Osteocyte (in vitro differentiated cells): ENCODE results near the gene KCTD16. TPM values are rescaled to one million over a fixed set of nuclear protein-coding genes. Genes with fewer than 3 reads are reported as not detected.

Experiments used
- DNase-seq: peaks from one replicate; pipeline ENCODE4 v3.0.0; 2021; ENCODE audit warnings: mixed read lengths; ENCODE audit not compliant: unreplicated experiment; ENCODE audit errors: extremely low spot score
- H3K27ac Mint-ChIP-seq: one replicate; pipeline ENCODE4 v1.8.0; 2021; ENCODE audit warnings: mild to moderate bottlenecking, mixed read lengths; ENCODE audit not compliant: unreplicated experiment
- H3K27me3 Mint-ChIP-seq: one replicate; pipeline ENCODE4 v1.8.0; 2021; ENCODE audit warnings: mixed read lengths; ENCODE audit not compliant: unreplicated experiment
- H3K36me3 Mint-ChIP-seq: one replicate; pipeline ENCODE4 v1.8.0; 2021; ENCODE audit warnings: mixed read lengths; ENCODE audit not compliant: unreplicated experiment
- H3K4me1 Mint-ChIP-seq: one replicate; pipeline ENCODE4 v1.8.0; 2021; ENCODE audit warnings: mixed read lengths; ENCODE audit not compliant: unreplicated experiment
- H3K4me3 Mint-ChIP-seq: one replicate; pipeline ENCODE4 v1.8.0; 2021; ENCODE audit warnings: mild to moderate bottlenecking, moderate library complexity, mixed read lengths; ENCODE audit not compliant: unreplicated experiment
- H3K9me3 Mint-ChIP-seq: one replicate; pipeline ENCODE4 v1.8.0; 2021; ENCODE audit warnings: mixed read lengths; ENCODE audit not compliant: unreplicated experiment
- CTCF ChIP-seq: fragments of 200-600 bp; sonication (generic); IDR thresholded peaks from 2 replicates; pipeline ENCODE4 v1.5.0; 2021; ENCODE audit warnings: antibody characterized with exemption, mild to moderate bottlenecking, moderate library complexity
- total RNA-seq: library from RNA; stranded (reverse); gene quantifications from 2 replicates; pipeline ENCODE4 v1.2.1, GENCODE V29; 2021

KCTD16 gene
- total RNA-seq, 1 donor from 2014 or later = 0.51 TPM

- no peak for DNase-seq
- H3K4me3 Mint-ChIP-seq = no peak overlapping the region
- TF ChIP-seq CTCF = no peak
- peaks cover 3% of the 10 kb centered on the region for H3K9me3 Mint-ChIP-seq
- peaks cover 10% of the 10 kb centered on the region for H3K4me1 Mint-ChIP-seq
- H3K27ac Mint-ChIP-seq = no peak overlapping the region
- H3K36me3 Mint-ChIP-seq = no peaks in the 10 kb centered on the region
- peaks cover 3% of the 10 kb centered on the region for H3K27me3 Mint-ChIP-seq
Observed at GRCh38 chr5:144458216-144458615, 287.5 kb downstream of the KCTD16 start.

GRCh38 chr5:144460600-144460999, 289.9 kb downstream of the KCTD16 start:
- Mint-ChIP-seq H3K4me1 (peaks cover 10% of the 10 kb centered on the region), H3K4me3 (no peak overlapping the region), H3K36me3 (no peaks in the 10 kb centered on the region), H3K9me3 (peaks cover 3% of the 10 kb centered on the region), H3K27ac (no peak overlapping the region), H3K27me3 (no peaks in the 10 kb centered on the region)
- TF ChIP-seq CTCF = no peak
- no peak for DNase-seq

GRCh38 chr5:144462577-144462976, 291.9 kb downstream of the KCTD16 start:
- Mint-ChIP-seq H3K4me3 (no peak overlapping the region), H3K36me3 (no peaks in the 10 kb centered on the region)

GRCh38 chr5:144463481-144464223, 293.0 kb downstream of the KCTD16 start:
- no peak for DNase-seq
- no peaks in the 10 kb centered on the region for H3K36me3 Mint-ChIP-seq
- peaks cover 10% of the 10 kb centered on the region for H3K4me1 Mint-ChIP-seq
- H3K27me3 Mint-ChIP-seq = no peaks in the 10 kb centered on the region
- no peak overlapping the region for H3K27ac Mint-ChIP-seq
- peaks cover 3% of the 10 kb centered on the region for H3K9me3 Mint-ChIP-seq
- no peak for TF ChIP-seq CTCF
- no peak overlapping the region for H3K4me3 Mint-ChIP-seq

More at GRCh38 chr5:144462577-144462976, 291.9 kb downstream of the KCTD16 start:
- Mint-ChIP-seq H3K4me1 (peaks cover 10% of the 10 kb centered on the region), H3K9me3 (peaks cover 3% of the 10 kb centered on the region), H3K27me3 (no peaks in the 10 kb centered on the region), H3K27ac (no peak overlapping the region)
- no peak for TF ChIP-seq CTCF
- DNase-seq = no peak

GRCh38 chr5:144464306-144464705, 293.6 kb downstream of the KCTD16 start:
- TF ChIP-seq CTCF = no peak
- Mint-ChIP-seq H3K4me3 (no peak overlapping the region), H3K27me3 (no peaks in the 10 kb centered on the region), H3K36me3 (no peaks in the 10 kb centered on the region), H3K4me1 (peaks cover 10% of the 10 kb centered on the region), H3K27ac (no peak overlapping the region), H3K9me3 (peaks cover 3% of the 10 kb centered on the region)
- DNase-seq = no peak
